ENCODE measurements around the gene GIPC1. TPM values are rescaled to one million over a fixed set of nuclear protein-coding genes. Genes with fewer than 3 reads are reported as not detected.
A peak's percentile ranks its signal among the peaks of the same experiment; 100 is the strongest.

Gene GIPC1
- total RNA-seq, 1 experiment from 2014 or later = 98.7 TPM

DNA sequence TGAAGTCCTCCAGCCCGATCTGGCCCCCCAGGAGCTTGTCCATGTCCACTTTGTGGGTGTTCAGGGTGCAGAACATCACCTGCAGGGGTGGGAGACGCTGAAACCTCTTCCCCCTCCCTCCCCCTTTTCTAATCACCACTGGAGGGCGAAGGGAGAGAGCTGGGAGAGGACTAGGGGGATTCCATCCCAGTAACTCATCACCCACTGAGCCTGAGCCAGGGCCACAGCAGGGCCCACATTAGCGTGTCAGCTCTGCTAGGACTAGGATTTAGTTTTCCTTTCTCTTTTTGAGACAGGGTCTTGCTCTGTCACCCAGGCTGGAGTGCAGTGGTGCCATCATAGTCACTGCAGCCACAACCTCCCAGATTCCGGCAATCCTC, 15.2 kb downstream of the GIPC1 start:
- Histone ChIP-seq H3K27me3 (replicated peaks; ENCODE audit: control insufficient read depth, insufficient read depth, low read length) (no peaks in the 10 kb centered on the region), H3K4me1 (no peaks in the 10 kb centered on the region), H3K36me3 (ENCODE audit: control insufficient read depth, insufficient read depth, low read length) (no peaks in the 10 kb centered on the region; the same call in 1 of the 2 replicates), H3K4me3 (ENCODE audit: low read depth, low read length) (no peak overlapping the region), H3K9me3 (no peaks in the 10 kb centered on the region)
- Mint-ChIP-seq H3K27me3 (ENCODE audit: insufficient read depth, unreplicated experiment) (no peaks in the 10 kb centered on the region), H3K27ac (ENCODE audit: unreplicated experiment) (no peak overlapping the region), H3K36me3 (ENCODE audit: insufficient read depth, unreplicated experiment) (peaks cover 44% of the 10 kb centered on the region), H3K9me3 (ENCODE audit: unreplicated experiment) (no peaks in the 10 kb centered on the region), H3K4me1 (ENCODE audit: low read depth, unreplicated experiment) (peaks cover 11% of the 10 kb centered on the region), H3K4me3 (ENCODE audit: unreplicated experiment) (no peak overlapping the region)
- intact Hi-C loops (cut with micrococcal nuclease; ENCODE audit: unreplicated experiment) = no loop called here
- no TSS peak for BruUV-seq (replicated peaks)
- ChIA-PET CTCF (interaction anchor here (1.4 kb wide), 1 partner anchor 8 kb away, joined by 4 read pairs; no protein-coding TSS in a partner anchor), POLR2A (interaction anchor here (0.8 kb wide), 1 partner anchor 61 kb away, joined by 3 read pairs; no protein-coding TSS in a partner anchor)
- DNase-seq = no peak
- no peak for TF ChIP-seq CTCF (IDR thresholded peaks at IDR 0.05; ENCODE audit: insufficient read depth in 1 of 2, low read depth in 1 of 2, low read length in 1 of 2, severe bottlenecking in 1 of 2, unreplicated experiment in 1 of 2)

DNA sequence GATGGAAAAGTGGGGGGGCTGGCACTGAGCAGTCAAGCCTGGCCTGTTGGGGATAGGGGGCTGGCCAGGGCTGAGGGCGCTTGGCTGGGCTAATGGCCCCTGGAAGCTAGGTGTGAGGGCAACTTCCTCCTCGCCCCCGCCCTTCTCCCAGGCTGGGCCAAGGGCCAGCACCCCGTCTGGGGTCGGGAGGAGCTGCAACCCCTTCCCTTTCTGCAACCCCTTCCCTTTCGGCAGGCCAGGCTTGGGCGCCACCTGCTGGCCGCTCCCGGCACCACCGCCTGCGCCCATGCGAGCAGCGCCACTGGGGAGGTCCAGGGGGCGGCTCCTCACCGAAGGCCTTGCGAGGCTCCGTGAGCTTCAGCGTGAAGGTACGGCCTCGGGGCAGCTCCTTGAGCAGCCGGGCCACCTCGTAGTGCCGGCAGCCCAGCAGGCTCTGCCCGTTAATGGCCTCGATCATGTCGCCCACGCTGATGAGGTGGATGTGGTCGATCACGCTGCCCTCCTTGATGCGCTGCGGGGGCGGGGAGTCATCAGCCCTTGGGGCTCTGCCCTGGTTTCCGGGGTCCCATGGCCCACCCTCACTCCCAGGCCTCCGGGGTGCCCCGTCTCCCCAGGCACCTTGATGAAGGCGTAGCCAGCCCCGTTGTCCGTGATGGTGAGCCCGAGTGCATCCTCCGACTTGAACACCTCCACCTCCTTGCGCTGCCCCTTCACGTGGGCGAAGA, 15.8 kb downstream of the GIPC1 start:
- H3K27ac Mint-ChIP-seq (ENCODE audit: unreplicated experiment) = no peak overlapping the region
- H3K9me3 Mint-ChIP-seq (ENCODE audit: unreplicated experiment) = no peaks in the 10 kb centered on the region
- Histone ChIP-seq H3K4me3 (ENCODE audit: low read depth, low read length) (no peak overlapping the region), H3K27me3 (replicated peaks; ENCODE audit: control insufficient read depth, insufficient read depth, low read length) (no peaks in the 10 kb centered on the region), H3K36me3 (ENCODE audit: control insufficient read depth, insufficient read depth, low read length) (no peaks in the 10 kb centered on the region; the same call in 1 of the 2 replicates), H3K9me3 (no peaks in the 10 kb centered on the region), H3K4me1 (no peaks in the 10 kb centered on the region)
- no peak overlapping the region for H3K4me3 Mint-ChIP-seq (ENCODE audit: unreplicated experiment)
- no TSS peak for BruUV-seq (replicated peaks)
- ChIA-PET POLR2A (interaction anchor here (0.8 kb wide), 1 partner anchor 60 kb away, joined by 3 read pairs; no protein-coding TSS in a partner anchor), CTCF (interaction anchor here (1.4 to 1.8 kb wide), 2 partner anchors 8 to 344 kb away, joined by 4 read pairs; partner anchors contain the start of gene ASF1B)
- intact Hi-C loops (cut with micrococcal nuclease; ENCODE audit: unreplicated experiment) = loop anchor here (10.0 kb wide), 1 partner anchor 115 kb away; no protein-coding TSS in a partner anchor
- DNase-seq = peak in 1 of 2 experiments; percentile 74
- peaks cover 42% of the 10 kb centered on the region for H3K36me3 Mint-ChIP-seq (ENCODE audit: insufficient read depth, unreplicated experiment)
- no peaks in the 10 kb centered on the region for H3K27me3 Mint-ChIP-seq (ENCODE audit: insufficient read depth, unreplicated experiment)
- H3K4me1 Mint-ChIP-seq (ENCODE audit: low read depth, unreplicated experiment) = peaks cover 11% of the 10 kb centered on the region
- TF ChIP-seq CTCF (IDR thresholded peaks at IDR 0.05; ENCODE audit: insufficient read depth in 1 of 2, low read depth in 1 of 2, low read length in 1 of 2, severe bottlenecking in 1 of 2, unreplicated experiment in 1 of 2) = peak; percentile 59 to 82

DNA sequence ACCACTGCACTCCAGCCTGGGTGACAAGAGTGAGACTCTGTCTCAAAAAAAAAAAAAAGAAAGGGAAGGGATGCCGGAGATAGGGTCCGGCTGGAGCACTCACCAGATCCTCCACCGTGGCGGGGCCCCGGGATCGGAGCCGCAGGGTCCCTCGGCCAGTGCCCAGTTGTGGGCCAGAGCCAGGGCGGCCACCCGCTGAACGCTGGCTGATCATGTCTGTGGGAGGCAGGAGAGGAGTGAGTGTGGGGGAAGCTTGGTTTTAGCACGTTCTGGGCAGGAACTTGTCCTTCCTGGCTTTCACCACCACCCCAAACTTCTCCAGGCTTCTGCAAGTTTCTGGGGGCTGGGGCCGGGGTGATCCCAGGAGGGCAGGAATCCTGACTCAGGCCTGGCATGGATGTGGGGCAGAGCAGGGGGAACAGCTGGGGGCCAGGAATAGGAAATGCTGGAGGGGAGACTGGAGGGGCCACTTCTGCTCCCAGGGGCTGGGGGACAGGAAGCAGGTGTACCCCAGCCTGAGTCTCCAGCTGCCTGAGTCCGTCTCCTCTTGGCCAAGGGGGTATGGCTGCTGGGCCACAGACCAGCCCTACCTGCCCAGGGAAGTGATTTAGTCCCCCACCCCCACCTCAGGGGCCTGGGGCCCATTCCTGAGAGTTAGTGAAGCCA, 16.5 kb downstream of the GIPC1 start:
- no peak overlapping the region for H3K27ac Mint-ChIP-seq (ENCODE audit: unreplicated experiment)
- no peak overlapping the region for H3K4me3 Mint-ChIP-seq (ENCODE audit: unreplicated experiment)
- Histone ChIP-seq H3K36me3 (ENCODE audit: control insufficient read depth, insufficient read depth, low read length) (no peaks in the 10 kb centered on the region; the same call in 1 of the 2 replicates), H3K9me3 (no peaks in the 10 kb centered on the region), H3K4me1 (no peaks in the 10 kb centered on the region), H3K4me3 (ENCODE audit: low read depth, low read length) (no peak overlapping the region), H3K27me3 (replicated peaks; ENCODE audit: control insufficient read depth, insufficient read depth, low read length) (no peaks in the 10 kb centered on the region)
- H3K9me3 Mint-ChIP-seq (ENCODE audit: unreplicated experiment) = no peaks in the 10 kb centered on the region
- H3K36me3 Mint-ChIP-seq (ENCODE audit: insufficient read depth, unreplicated experiment) = peaks cover 49% of the 10 kb centered on the region
- H3K4me1 Mint-ChIP-seq (ENCODE audit: low read depth, unreplicated experiment) = peaks cover 15% of the 10 kb centered on the region
- no peak for TF ChIP-seq CTCF (IDR thresholded peaks at IDR 0.05; ENCODE audit: insufficient read depth in 1 of 2, low read depth in 1 of 2, low read length in 1 of 2, severe bottlenecking in 1 of 2, unreplicated experiment in 1 of 2)
- CTCF ChIA-PET = interaction anchor here (1.8 kb wide), 1 partner anchor 343 kb away, joined by 4 read pairs; the partner anchor contains the start of gene ASF1B
- DNase-seq = no peak
- no TSS peak for BruUV-seq (replicated peaks)
- intact Hi-C loops (cut with micrococcal nuclease; ENCODE audit: unreplicated experiment) = loop anchor here (10.0 kb wide), 1 partner anchor 115 kb away; no protein-coding TSS in a partner anchor
- no peaks in the 10 kb centered on the region for H3K27me3 Mint-ChIP-seq (ENCODE audit: insufficient read depth, unreplicated experiment)
- POLR2A ChIA-PET = no interaction called here

All from Caco-2 (cell line).